T-cell (primary cell): Measurements from ENCODE around the gene CERS6. TPM values are rescaled to one million over a fixed set of nuclear protein-coding genes. Genes with fewer than 3 reads are reported as not detected.

Source experiments
- ATAC-seq, 4 experiments: fragments of 200-7000 bp in 3 of 4; fragments of 150-1000 bp in 1 of 4; cut with Tn5 transposase; replicated peaks in 1 of 4; 1 replicate in 3 of 4; 2 replicates in 1 of 4; pipeline ENCODE4 v1.10.0; 2021; ENCODE audit warnings: moderate library complexity in 3 of 4, mild to moderate bottlenecking in 2 of 4, moderate number of reproducible peaks in 1 of 4
- CTCF ChIA-PET, 2 donors: fragments of 300-600 bp; sonication (Branson Sonifier 250); formaldehyde crosslinking; loops; one replicate each; lab custom pipeline; 2022; ENCODE audit warnings: antibody characterized with exemption in 2 of 2; lab: Charles Lee
- POLR2A ChIA-PET, 2 donors: fragments of 300-600 bp; sonication (Branson Sonifier 250); formaldehyde crosslinking; loops; one replicate each; lab custom pipeline; 2022; ENCODE audit warnings: antibody characterized with exemption in 2 of 2; lab: Charles Lee
- DNase-seq, 35 experiments: peaks; one replicate each; pipeline versions ENCODE4 v3.0.0 to v3.0.0-alpha.2; 2013 to 2023
- H3K27ac ChIP-seq: one replicate; pipeline ENCODE4 v1.5.1; 2013; ENCODE audit warnings: low read length
- H3K27me3 ChIP-seq, 2 experiments: replicated peaks in 1 of 2; 1 replicate in 1 of 2; 2 replicates in 1 of 2; pipeline versions ENCODE4 v1.6.1 to v1.7.0; 2013; ENCODE audit warnings: low read length in 1 of 2, mixed read lengths in 1 of 2; ENCODE audit not compliant: control insufficient read depth in 2 of 2, insufficient read depth in 2 of 2; ENCODE audit errors: extremely low read depth in 1 of 2
- H3K36me3 ChIP-seq, 2 donors: 1 replicate in 1 of 2; 2 replicates in 1 of 2; pipeline versions ENCODE4 v1.6.1 to v1.7.0; 2013; ENCODE audit warnings: low read length in 1 of 2; ENCODE audit not compliant: control insufficient read depth in 2 of 2, insufficient read depth in 1 of 2; ENCODE audit errors: extremely low read depth in 1 of 2
- H3K4me1 ChIP-seq, 2 experiments: 1 replicate in 1 of 2; 2 replicates in 1 of 2; pipeline versions ENCODE4 v1.6.1 to v1.7.0; 2013; ENCODE audit warnings: low read length in 2 of 2, mixed read lengths in 1 of 2; ENCODE audit not compliant: insufficient read depth in 2 of 2, control insufficient read depth in 1 of 2; ENCODE audit errors: extremely low read depth in 1 of 2
- H3K4me3 ChIP-seq, 2 donors: 1 replicate in 1 of 2; 2 replicates in 1 of 2; pipeline versions ENCODE4 v1.5.1 to v1.7.0; 2013; ENCODE audit warnings: mild to moderate bottlenecking in 2 of 2, low read length in 1 of 2, moderate library complexity in 1 of 2; ENCODE audit not compliant: control insufficient read depth in 1 of 2; ENCODE audit errors: extremely low read depth in 1 of 2
- H3K9me3 ChIP-seq: 2 replicates; pipeline ENCODE4 v1.7.0; 2013
- H3K27ac Mint-ChIP-seq, 2 donors: one replicate each; pipeline ENCODE4 v1.8.0; 2020 to 2021; ENCODE audit warnings: mild to moderate bottlenecking in 2 of 2, mixed read lengths in 2 of 2
- H3K27me3 Mint-ChIP-seq, 2 donors: one replicate each; pipeline ENCODE4 v1.8.0; 2021 to 2022; ENCODE audit warnings: mixed read lengths in 2 of 2
- H3K36me3 Mint-ChIP-seq: one replicate; pipeline ENCODE4 v1.8.0; 2021; ENCODE audit warnings: mixed read lengths
- H3K4me1 Mint-ChIP-seq, 3 donors: one replicate each; pipeline ENCODE4 v1.8.0; 2020 to 2022; ENCODE audit warnings: mixed read lengths in 3 of 3, mild to moderate bottlenecking in 1 of 3
- H3K4me3 Mint-ChIP-seq, 3 donors: one replicate each; pipeline ENCODE4 v1.8.0; 2020 to 2022; ENCODE audit warnings: mild to moderate bottlenecking in 3 of 3, mixed read lengths in 3 of 3, moderate library complexity in 3 of 3
- H3K9me3 Mint-ChIP-seq, 3 donors: one replicate each; pipeline ENCODE4 v1.8.0; 2020 to 2022; ENCODE audit warnings: mixed read lengths in 3 of 3
- WGBS: methylation state at CpG from one replicate; pipeline ENCODE4 v1.1.5; 2013; ENCODE audit warnings: missing lambda C conversion rate; ENCODE audit not compliant: insufficient coverage; 5-methylcytosine and 5-hydroxymethylcytosine counted together
- total RNA-seq, 35 experiments: library from RNA in 6 of 35; stranded (reverse) in 6 of 35; fragments of 120-200 nt in 1 of 35; gene quantifications; one replicate each; pipeline versions ENCODE4 v1.2.1 to v1.2.4 and lab custom pipeline; 2013 to 2026

Gene CERS6
- total RNA-seq, 5 donors from 2014 or later (not counting 1 experiment from before 2014, with no cell fraction given), result 11.1 to 20.3 (median 13.6) TPM

DNA sequence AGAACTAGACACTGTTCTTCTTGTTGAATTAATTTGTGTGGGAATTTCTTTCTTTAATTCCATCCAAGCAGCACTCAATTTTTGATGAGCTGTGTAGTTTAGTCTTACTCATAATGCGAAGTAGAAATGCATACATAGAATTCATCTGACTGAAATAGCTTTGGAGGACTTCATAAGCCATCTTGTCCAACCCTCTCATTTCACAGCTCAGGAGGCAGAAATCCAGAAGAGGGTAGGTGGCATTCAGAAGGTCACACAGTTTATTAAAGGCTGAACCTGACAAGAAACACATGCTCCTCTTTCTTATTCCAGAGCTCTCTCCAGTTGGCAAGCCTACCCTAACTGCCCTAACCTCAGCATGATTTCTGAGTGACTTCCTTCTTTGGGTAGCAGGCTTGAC is 177.1 kb downstream of the CERS6 start:
- no CpG with 5 or more reads among the region's 1 CpG for WGBS
- Histone ChIP-seq H3K9me3 (no peaks in the 10 kb centered on the region), H3K36me3 (no peaks in the 10 kb centered on the region), H3K4me3 (no peak overlapping the region), H3K4me1 (no peaks in the 10 kb centered on the region), H3K27me3 (no peaks in the 10 kb centered on the region), H3K27ac (no peak overlapping the region)
- ChIA-PET POLR2A (interaction anchor here in 1 of 2 donors (0.6 kb wide), 1 partner anchor 497 kb away, joined by 5 read pairs; no protein-coding TSS in a partner anchor), CTCF (no interaction called here)
- H3K9me3 Mint-ChIP-seq, result no peaks in the 10 kb centered on the region
- H3K4me3 Mint-ChIP-seq, result no peak overlapping the region
- no peaks in the 10 kb centered on the region for H3K27me3 Mint-ChIP-seq
- DNase-seq (no peak), ATAC-seq (no peak)
- H3K36me3 Mint-ChIP-seq, result no peaks in the 10 kb centered on the region
- H3K4me1 Mint-ChIP-seq, result peaks cover 16 to 20% (median 19%) of the 10 kb centered on the region in 3 donors
- no peak overlapping the region for H3K27ac Mint-ChIP-seq

DNA sequence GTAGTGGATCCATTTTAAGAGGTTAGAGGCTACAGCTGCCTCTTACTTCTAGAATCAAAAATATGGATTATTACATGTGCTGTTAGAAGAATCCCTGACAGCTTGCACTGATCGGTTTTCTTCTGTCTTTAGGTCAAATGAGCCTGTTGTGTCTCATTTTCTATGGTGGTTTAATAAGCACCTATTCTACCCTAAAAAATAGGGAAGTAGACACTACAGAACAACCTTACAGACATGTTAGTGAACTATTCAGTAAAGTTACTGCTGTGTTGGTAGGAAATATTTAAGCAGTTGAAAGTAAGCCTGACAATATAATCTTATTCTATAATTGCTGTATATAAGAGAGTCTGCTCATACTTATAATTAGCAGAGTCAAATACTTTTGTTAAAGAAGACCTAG is 177.8 kb downstream of the CERS6 start:
- no peak overlapping the region for H3K27ac Mint-ChIP-seq
- WGBS, result no CpG with 5 or more reads among the region's 1 CpG
- ChIA-PET POLR2A (no interaction called here), CTCF (no interaction called here)
- Histone ChIP-seq H3K9me3 (no peaks in the 10 kb centered on the region), H3K27me3 (no peaks in the 10 kb centered on the region), H3K4me1 (no peaks in the 10 kb centered on the region), H3K27ac (no peak overlapping the region), H3K4me3 (no peak overlapping the region), H3K36me3 (no peaks in the 10 kb centered on the region)
- H3K4me3 Mint-ChIP-seq, result no peak overlapping the region
- DNase-seq, result no peak
- no peaks in the 10 kb centered on the region for H3K9me3 Mint-ChIP-seq
- no peaks in the 10 kb centered on the region for H3K27me3 Mint-ChIP-seq
- ATAC-seq, result no peak
- no peaks in the 10 kb centered on the region for H3K36me3 Mint-ChIP-seq
- H3K4me1 Mint-ChIP-seq, result peaks cover 18 to 20% (median 20%) of the 10 kb centered on the region in 3 donors

DNA sequence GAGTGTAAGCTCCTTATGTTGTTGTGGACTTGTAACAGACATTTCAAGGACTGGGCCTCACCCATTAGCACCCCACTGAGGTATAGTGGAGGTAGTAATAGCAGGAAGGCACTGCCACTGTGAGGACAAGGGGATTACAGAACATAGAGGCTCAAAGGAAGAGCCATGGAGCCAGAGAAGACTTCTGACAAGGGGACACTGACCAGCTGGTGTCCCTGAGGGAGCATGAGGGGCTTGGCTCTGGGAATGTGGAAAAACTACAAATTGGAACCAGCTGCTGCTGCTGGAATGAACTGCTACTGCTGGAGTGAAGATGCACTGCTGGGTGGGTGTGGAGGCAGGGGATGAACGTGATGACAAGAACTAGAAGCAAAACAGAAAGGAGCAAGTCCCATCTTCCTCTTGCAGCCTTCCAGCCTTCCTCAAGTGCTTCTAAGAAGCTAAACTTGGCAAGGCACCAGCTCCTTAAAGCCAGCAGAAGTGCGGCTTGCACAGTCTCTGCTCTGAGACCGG is 179.0 kb downstream of the CERS6 start:
- POLR2A ChIA-PET, result no interaction called here

DNA sequence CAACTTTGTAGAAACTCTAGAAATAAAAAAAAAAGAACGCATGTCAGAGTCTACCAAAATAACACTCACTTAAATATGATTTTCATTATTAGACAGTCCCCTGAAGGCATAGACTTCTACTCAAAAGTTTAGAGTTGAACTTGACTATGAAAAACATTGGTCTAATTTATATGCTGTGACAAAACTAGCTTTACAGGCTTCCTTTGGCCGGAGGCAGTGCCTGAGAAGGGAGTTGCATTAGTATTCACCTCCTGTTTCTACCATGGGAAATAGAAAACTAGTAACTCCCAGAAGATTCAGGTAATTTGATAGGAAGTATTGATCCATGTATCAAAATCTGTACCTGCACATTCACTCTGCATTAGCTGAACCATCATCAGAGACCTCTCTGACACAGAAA is 182.9 kb downstream of the CERS6 start:
- Histone ChIP-seq H3K27me3 (no peaks in the 10 kb centered on the region), H3K4me3 (no peak overlapping the region), H3K27ac (no peak overlapping the region), H3K9me3 (no peaks in the 10 kb centered on the region), H3K36me3 (no peaks in the 10 kb centered on the region), H3K4me1 (no peaks in the 10 kb centered on the region)
- Mint-ChIP-seq H3K27me3 (no peaks in the 10 kb centered on the region), H3K4me3 (no peak overlapping the region), H3K4me1 (peaks cover 17 to 37% (median 35%) of the 10 kb centered on the region in 3 donors), H3K9me3 (no peaks in the 10 kb centered on the region), H3K27ac (no peak overlapping the region), H3K36me3 (peaks cover 8% of the 10 kb centered on the region)
- ChIA-PET POLR2A (interaction anchor here in 1 of 2 donors (0.6 kb wide), 1 partner anchor 37 kb away, joined by 3 read pairs; no protein-coding TSS in a partner anchor), CTCF (no interaction called here)
- WGBS, result no CpG with 5 or more reads among the region's 2 CpGs
- DNase-seq, result no peak
- no peak for ATAC-seq

More for the DNA sequence above, 179.0 kb downstream of the CERS6 start:
- 100% methylated on average over 1 of the region's 3 CpGs for WGBS
- H3K9me3 Mint-ChIP-seq, result no peaks in the 10 kb centered on the region
- peaks cover 20 to 22% (median 21%) of the 10 kb centered on the region in 3 donors for H3K4me1 Mint-ChIP-seq
- DNase-seq (no peak), ATAC-seq (no peak)
- CTCF ChIA-PET, result interaction anchor here in 1 of 2 donors (0.6 kb wide), 1 partner anchor 709 kb away, joined by 3 read pairs; no protein-coding TSS in a partner anchor
- no peaks in the 10 kb centered on the region for H3K4me1 ChIP-seq
- H3K4me3 Mint-ChIP-seq, result no peak overlapping the region
- no peaks in the 10 kb centered on the region for H3K36me3 ChIP-seq
- H3K36me3 Mint-ChIP-seq, result no peaks in the 10 kb centered on the region
- no peaks in the 10 kb centered on the region for H3K27me3 Mint-ChIP-seq
- no peaks in the 10 kb centered on the region for H3K9me3 ChIP-seq
- no peaks in the 10 kb centered on the region for H3K27me3 ChIP-seq
- H3K27ac ChIP-seq, result no peak overlapping the region
- H3K4me3 ChIP-seq, result no peak overlapping the region
- no peak overlapping the region for H3K27ac Mint-ChIP-seq

DNA sequence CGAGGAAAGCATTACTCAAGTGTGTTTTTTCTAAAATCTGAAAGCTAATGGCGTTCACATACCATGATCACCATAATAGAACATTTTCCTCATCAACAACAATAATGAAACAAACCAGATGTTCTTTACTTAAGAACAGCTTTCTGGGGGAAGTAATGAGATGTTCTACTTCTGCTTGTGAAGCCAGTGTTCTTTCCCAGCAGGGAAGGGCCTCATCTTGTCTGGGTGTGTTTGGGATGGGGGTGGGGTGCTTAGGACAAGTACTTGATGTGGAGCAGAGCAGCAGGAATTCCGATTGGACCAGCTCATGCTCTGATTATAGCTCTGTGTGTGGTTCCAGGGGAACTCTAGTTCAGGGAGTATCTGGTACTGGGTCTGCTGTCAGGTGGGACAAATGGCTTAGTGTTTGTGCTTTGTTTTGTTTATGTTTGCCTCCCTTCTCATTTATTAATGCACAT is 183.4 kb downstream of the CERS6 start:
- H3K27ac ChIP-seq, result no peak overlapping the region
- H3K27me3 ChIP-seq, result no peaks in the 10 kb centered on the region
- no peak overlapping the region for H3K27ac Mint-ChIP-seq
- ChIA-PET CTCF (no interaction called here), POLR2A (no interaction called here)
- DNase-seq, result no peak
- no peaks in the 10 kb centered on the region for H3K9me3 ChIP-seq
- no peaks in the 10 kb centered on the region for H3K4me1 ChIP-seq
- H3K36me3 ChIP-seq, result no peaks in the 10 kb centered on the region
- WGBS, result no CpG with 5 or more reads among the region's 3 CpGs
- H3K36me3 Mint-ChIP-seq, result peaks cover 8% of the 10 kb centered on the region
- H3K4me3 ChIP-seq, result no peak overlapping the region
- H3K4me3 Mint-ChIP-seq, result no peak overlapping the region
- H3K9me3 Mint-ChIP-seq, result no peaks in the 10 kb centered on the region
- H3K4me1 Mint-ChIP-seq, result peaks cover 20 to 41% (median 40%) of the 10 kb centered on the region in 3 donors
- ATAC-seq, result no peak
- H3K27me3 Mint-ChIP-seq, result no peaks in the 10 kb centered on the region

DNA sequence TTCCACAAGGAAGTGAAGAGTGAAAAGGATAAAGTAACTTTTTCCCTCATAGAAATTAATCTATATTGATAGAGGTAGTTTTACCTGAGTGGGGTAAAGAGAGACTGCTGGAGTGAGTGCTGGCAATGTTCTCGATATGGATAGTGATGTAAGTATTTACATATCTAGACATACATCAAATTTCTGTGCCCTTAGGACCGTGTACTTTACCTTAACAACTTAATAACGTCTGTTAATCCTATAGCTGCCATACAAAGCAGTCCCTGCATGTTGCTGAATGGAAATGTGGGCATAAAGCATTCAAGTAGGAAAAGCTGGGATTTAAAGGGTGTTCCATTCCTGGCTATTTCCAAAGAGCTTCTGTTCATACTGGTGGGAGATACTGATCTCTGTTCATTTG is 184.0 kb downstream of the CERS6 start:
- peaks cover 18 to 43% (median 38%) of the 10 kb centered on the region in 3 donors for H3K4me1 Mint-ChIP-seq
- Histone ChIP-seq H3K9me3 (no peaks in the 10 kb centered on the region), H3K4me1 (no peaks in the 10 kb centered on the region), H3K27ac (no peak overlapping the region), H3K4me3 (no peak overlapping the region), H3K36me3 (no peaks in the 10 kb centered on the region), H3K27me3 (no peaks in the 10 kb centered on the region)
- no peaks in the 10 kb centered on the region for H3K9me3 Mint-ChIP-seq
- DNase-seq, result no peak
- ChIA-PET CTCF (no interaction called here), POLR2A (no interaction called here)
- no peak for ATAC-seq
- H3K27me3 Mint-ChIP-seq, result no peaks in the 10 kb centered on the region
- WGBS, result no CpG with 5 or more reads among the region's 3 CpGs
- H3K4me3 Mint-ChIP-seq, result no peak overlapping the region
- H3K36me3 Mint-ChIP-seq, result peaks cover 8% of the 10 kb centered on the region
- no peak overlapping the region for H3K27ac Mint-ChIP-seq
